Pancreas (tissue), 10 donors: ENCODE data around the gene EVC. TPM values are rescaled to one million over a fixed set of nuclear protein-coding genes. Genes with fewer than 3 reads are reported as not detected.

Source experiments
- ATAC-seq, 4 donors: fragments of 200-7000 bp; cut with Tn5 transposase; one replicate each; pipeline versions ENCODE4 v1.8.0 to v1.9.1; 2020; ENCODE audit warnings: mild to moderate bottlenecking in 4 of 4, moderate library complexity in 4 of 4
- DNase-seq, 6 donors: peaks; one replicate each; pipeline ENCODE4 v3.0.0-alpha.2; 2020
- FAIRE-seq: peaks from 2 replicates; lab custom pipeline; 2012; peaks lifted over from hg19 to GRCh38; lab: Jason Lieb, UNC
- H3K27ac ChIP-seq, 4 donors: fragments of 200-600 bp; sonication (generic); 1 replicate in 3 of 4; 2 replicates in 1 of 4; pipeline versions ENCODE4 v1.5.0 to v1.8.0; 2020
- H3K27me3 ChIP-seq, 4 donors: fragments of 200-600 bp; one replicate each; pipeline ENCODE4 v1.8.0; 2021
- H3K36me3 ChIP-seq, 3 donors: fragments of 200-600 bp; sonication (generic) in 1 of 3; one replicate each; pipeline versions ENCODE4 v1.5.0 to v1.8.0; 2020 to 2021
- H3K4me1 ChIP-seq, 3 donors: fragments of 200-600 bp; one replicate each; pipeline ENCODE4 v1.8.0; 2021
- H3K4me3 ChIP-seq, 4 donors: fragments of 200-600 bp; sonication (generic) in 2 of 4; one replicate each; pipeline versions ENCODE4 v1.5.0 to v1.8.0; 2020 to 2021
- H3K9me3 ChIP-seq, 4 donors: fragments of 200-600 bp; one replicate each; pipeline ENCODE4 v1.8.0; 2021
- WGBS, 2 donors: extraction: QIAGEN DNeasy Blood & Tissue Kit; methylation state at CpG; one replicate each; pipeline ENCODE4 v1.1.7; 2013; 5-methylcytosine and 5-hydroxymethylcytosine counted together
- intact Hi-C, 3 donors: fragments of 100-400 bp; cut with DNase I; formaldehyde crosslinking; loops; one replicate each; pipeline versions ENCODE4 v1.11.1 to v1.14.2; 2022
- polyA plus RNA-seq, 2 donors: library from polyadenylated mRNA; stranded (reverse); fragments of 200-250 nt; gene quantifications; one replicate each; pipeline ENCODE4 v1.2.3, GENCODE V29; 2013
- total RNA-seq, 6 donors: library from RNA; stranded (reverse); fragmentation: NEBNext Ultra II Directional in 4 of 6; extraction: Animal tissue kit (Norgen Biotek cat#: 25700) in 4 of 6; gene quantifications; one replicate each; pipeline versions ENCODE4 v1.2.1 to v1.2.4, GENCODE V29; 2021 to 2023
- TF ChIP-seq, protein P1 (sequence below), 4 donors: fragments of 200-600 bp; sonication (generic) in 3 of 4; IDR thresholded peaks; one replicate each; pipeline versions ENCODE4 v1.5.0 to v1.8.0; 2021; ENCODE audit warnings: antibody characterized with exemption in 4 of 4
- donor health status: healthy with polysubstance abuse.
- donor health status: DM: no; HTN: no; CAD: no; lungs with moderate emphysema.
- donor health status: DM: no; HTN: no; CAD: no.
- donor health status: control.
- donor health status: control.
- donor health status: Bipolar disorder and iron deficiency.
- donor health status: DM: yes; HTN: yes; CAD: no.
- donor health status: DM: no; HTN: no; CAD: no.
- donor health status: DM: no; HTN: no; CAD: no.
- donor health status: DM: yes; HTN: yes; CAD: no.

The EVC gene
- total and polyA plus RNA-seq, 8 donors, result 2.8 to 17.8 (median 11.9) TPM

DNA sequence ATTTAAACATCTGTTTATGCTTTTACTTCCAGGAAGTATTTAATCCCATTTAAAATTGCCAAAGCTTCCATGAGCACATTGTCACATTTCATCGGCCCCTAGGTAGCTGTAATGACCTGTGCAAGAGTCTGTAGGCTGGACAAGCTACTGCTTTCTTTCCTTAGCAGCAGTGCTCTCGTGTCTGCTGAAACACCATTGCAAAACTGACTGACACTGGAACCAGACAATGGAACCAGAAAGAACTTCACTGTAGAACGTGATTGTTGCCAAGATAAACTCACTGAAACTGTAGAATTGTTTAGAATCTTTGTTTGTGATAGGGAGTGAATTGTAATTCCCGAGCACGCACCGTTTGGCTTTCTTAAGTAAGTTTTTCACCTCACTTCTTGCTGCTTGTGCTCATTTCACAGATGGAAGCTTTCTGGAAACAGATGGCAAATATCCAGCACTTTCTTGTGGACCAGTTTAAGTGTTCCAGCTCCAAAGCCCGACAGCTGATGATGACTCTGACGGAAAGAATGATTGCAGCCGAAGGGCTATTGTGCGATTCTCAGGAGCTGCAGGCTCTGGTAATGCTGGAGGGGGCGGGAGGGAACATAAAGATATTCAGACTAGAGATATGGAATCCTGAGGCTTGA lies 36.9 kb downstream of the EVC start:
- TF ChIP-seq, protein P1, sequence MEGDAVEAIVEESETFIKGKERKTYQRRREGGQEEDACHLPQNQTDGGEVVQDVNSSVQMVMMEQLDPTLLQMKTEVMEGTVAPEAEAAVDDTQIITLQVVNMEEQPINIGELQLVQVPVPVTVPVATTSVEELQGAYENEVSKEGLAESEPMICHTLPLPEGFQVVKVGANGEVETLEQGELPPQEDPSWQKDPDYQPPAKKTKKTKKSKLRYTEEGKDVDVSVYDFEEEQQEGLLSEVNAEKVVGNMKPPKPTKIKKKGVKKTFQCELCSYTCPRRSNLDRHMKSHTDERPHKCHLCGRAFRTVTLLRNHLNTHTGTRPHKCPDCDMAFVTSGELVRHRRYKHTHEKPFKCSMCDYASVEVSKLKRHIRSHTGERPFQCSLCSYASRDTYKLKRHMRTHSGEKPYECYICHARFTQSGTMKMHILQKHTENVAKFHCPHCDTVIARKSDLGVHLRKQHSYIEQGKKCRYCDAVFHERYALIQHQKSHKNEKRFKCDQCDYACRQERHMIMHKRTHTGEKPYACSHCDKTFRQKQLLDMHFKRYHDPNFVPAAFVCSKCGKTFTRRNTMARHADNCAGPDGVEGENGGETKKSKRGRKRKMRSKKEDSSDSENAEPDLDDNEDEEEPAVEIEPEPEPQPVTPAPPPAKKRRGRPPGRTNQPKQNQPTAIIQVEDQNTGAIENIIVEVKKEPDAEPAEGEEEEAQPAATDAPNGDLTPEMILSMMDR (IDR thresholded peaks at IDR 0.05), result no peak
- Histone ChIP-seq H3K27me3 (no peaks in the 10 kb centered on the region), H3K4me3 (no peak overlapping the region), H3K27ac (no peak overlapping the region), H3K36me3 (peaks cover 0 to 10% (median 0%) of the 10 kb centered on the region in 3 donors), H3K4me1 (no peaks in the 10 kb centered on the region), H3K9me3 (no peaks in the 10 kb centered on the region)
- ATAC-seq (peak in 1 of 4 donors; percentile 13), FAIRE-seq (no peak), DNase-seq (no peak)
- 79 to 89% methylated on average over 11 of the region's 11 CpGs for WGBS, 2 donors
- intact Hi-C loops, result no loop called here

DNA sequence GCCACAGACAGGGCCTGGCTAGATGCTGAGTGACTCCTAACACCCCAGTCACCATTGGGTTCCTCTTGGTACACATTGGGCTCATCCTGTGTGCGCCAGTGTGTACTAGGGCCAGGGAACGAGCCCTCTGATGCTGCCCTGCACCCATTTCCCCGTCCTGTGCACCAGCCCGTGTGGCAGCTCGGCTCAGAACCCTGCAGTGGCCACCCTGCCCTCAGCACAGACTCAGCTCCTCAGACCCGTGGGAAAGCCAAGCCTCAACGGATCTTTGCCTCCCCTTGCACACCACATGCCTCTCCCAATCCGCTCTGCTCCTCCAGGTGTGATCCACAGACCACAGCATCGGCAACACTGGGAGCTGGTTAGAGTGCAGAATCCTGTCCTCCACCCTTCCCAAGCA lies 38.6 kb downstream of the EVC start:
- TF ChIP-seq, protein P1 (IDR thresholded peaks at IDR 0.05), result no peak
- Histone ChIP-seq H3K27ac (no peak overlapping the region), H3K4me1 (no peaks in the 10 kb centered on the region), H3K27me3 (no peaks in the 10 kb centered on the region), H3K36me3 (peaks cover 0 to 15% (median 0%) of the 10 kb centered on the region in 3 donors), H3K4me3 (no peak overlapping the region), H3K9me3 (no peaks in the 10 kb centered on the region)
- FAIRE-seq (no peak), DNase-seq (no peak), ATAC-seq (no peak)
- WGBS, 2 donors, result 91 to 95% methylated on average over 9 of the region's 9 CpGs
- intact Hi-C loops, result no loop called here

DNA sequence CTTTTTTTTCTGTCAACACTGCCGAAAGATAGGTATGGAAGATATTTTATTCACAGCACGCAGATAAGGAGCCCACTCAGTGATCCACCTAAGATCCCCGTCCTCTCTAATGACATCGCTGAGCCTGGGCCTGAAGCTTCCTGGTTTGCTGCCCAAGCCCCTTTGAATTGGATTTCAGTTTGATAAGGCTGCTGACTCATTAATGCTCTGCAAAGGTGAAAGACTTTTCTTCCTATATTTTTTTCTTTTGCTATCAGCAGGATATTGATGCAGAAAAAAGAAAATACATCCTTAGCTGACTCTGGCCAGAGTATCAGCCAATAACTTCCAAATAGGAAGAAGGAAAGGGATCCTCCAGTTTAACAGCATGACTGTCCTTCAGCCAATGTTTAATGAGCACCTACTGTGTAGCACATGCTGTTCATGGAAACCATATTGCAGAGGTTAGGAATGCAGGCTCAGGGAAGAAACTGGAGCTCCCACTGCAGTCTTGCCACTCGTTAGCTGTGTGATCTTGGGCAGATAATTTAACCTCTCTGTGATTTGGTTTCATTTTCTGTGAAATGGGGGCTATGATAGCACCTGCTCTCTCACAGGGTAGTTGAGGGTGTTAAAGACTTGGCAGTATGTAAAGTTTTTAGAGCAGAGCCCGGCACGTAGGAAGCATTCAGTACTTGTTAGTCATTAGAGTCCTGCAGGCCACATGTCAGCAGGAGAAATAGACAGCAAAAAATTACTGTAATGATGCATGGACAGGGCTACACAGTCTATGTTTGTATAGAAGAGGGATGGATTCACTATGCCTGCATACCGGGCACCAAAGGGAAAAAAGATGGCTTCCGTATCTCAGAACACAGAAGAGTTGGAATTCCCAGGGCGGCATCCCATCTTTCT lies 39.3 kb downstream of the EVC start:
- Histone ChIP-seq H3K4me1 (no peaks in the 10 kb centered on the region), H3K27me3 (no peaks in the 10 kb centered on the region), H3K27ac (no peak overlapping the region), H3K9me3 (no peaks in the 10 kb centered on the region), H3K36me3 (peaks cover 0 to 16% (median 0%) of the 10 kb centered on the region in 3 donors), H3K4me3 (no peak overlapping the region)
- intact Hi-C loops, result no loop called here
- TF ChIP-seq, protein P1 (IDR thresholded peaks at IDR 0.05), result no peak
- DNase-seq, result no peak
- ATAC-seq, result no peak
- 92 to 96% methylated on average over 10 of the region's 10 CpGs for WGBS, 2 donors
- no peak for FAIRE-seq

DNA sequence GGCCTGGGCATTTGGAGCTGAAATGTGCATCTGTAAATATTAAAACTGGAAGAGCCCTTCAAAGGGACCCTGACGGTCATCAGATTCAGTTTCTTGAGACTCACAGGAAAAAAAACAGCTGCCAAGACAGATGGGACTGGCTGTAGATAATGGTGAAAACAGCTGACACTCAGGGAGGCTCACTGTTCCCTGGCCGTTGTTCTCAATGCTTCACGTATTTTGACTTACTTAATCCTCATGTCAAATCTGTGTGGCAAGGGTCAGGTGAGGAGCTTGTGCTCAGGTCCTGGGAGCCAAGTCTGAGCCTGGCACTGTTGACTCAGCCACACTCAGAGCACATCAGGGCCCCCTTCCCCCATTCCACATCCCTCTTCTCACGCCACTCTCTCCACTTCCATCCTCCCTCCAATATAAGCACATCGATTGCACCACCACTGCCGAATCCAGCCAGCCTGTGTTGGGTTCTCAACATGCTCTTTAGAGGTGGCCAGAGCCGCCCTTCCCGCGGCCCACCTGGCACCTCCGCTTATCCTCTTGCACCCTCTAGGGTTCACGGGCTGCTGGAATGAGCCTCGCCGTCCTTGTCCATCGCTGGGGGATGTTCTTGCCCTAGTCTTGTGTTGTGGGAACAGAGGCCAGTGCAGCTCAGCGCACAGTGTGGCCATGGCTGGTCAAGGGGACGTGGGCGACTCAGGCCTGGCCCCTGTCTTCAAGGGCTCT lies 40.1 kb downstream of the EVC start:
- TF ChIP-seq, protein P1 (IDR thresholded peaks at IDR 0.05), result no peak
- ATAC-seq, result no peak
- H3K27me3 ChIP-seq, result no peaks in the 10 kb centered on the region
- no peak overlapping the region for H3K4me3 ChIP-seq
- FAIRE-seq, result no peak
- no peak overlapping the region for H3K27ac ChIP-seq
- intact Hi-C loops, result no loop called here
- peaks cover 0 to 12% (median 0%) of the 10 kb centered on the region in 3 donors for H3K36me3 ChIP-seq
- H3K9me3 ChIP-seq, result no peaks in the 10 kb centered on the region
- H3K4me1 ChIP-seq, result no peaks in the 10 kb centered on the region
- no peak for DNase-seq
- 76 to 84% methylated on average over 17 of the region's 17 CpGs for WGBS, 2 donors
